GM12864 (cell line): Measurements from ENCODE around the gene MFNG.

Experiments used
- DNase-seq: peaks from one replicate; pipeline ENCODE4 v3.0.0-alpha.2; 2011; ENCODE audit warnings: low read depth
- H3K4me3 ChIP-seq: 2 replicates; pipeline ENCODE4 v1.5.1; 2011; ENCODE audit warnings: mild to moderate bottlenecking, low read depth, low read length, control low read depth
- TF ChIP-seq, protein P1 (sequence below): IDR thresholded peaks from 2 replicates; pipeline ENCODE4 v1.5.1; 2011; ENCODE audit warnings: low read depth, mild to moderate bottlenecking, moderate library complexity, low read length, control low read depth, inconsistent platforms; ENCODE audit errors: missing control alignments

The MFNG gene

DNA sequence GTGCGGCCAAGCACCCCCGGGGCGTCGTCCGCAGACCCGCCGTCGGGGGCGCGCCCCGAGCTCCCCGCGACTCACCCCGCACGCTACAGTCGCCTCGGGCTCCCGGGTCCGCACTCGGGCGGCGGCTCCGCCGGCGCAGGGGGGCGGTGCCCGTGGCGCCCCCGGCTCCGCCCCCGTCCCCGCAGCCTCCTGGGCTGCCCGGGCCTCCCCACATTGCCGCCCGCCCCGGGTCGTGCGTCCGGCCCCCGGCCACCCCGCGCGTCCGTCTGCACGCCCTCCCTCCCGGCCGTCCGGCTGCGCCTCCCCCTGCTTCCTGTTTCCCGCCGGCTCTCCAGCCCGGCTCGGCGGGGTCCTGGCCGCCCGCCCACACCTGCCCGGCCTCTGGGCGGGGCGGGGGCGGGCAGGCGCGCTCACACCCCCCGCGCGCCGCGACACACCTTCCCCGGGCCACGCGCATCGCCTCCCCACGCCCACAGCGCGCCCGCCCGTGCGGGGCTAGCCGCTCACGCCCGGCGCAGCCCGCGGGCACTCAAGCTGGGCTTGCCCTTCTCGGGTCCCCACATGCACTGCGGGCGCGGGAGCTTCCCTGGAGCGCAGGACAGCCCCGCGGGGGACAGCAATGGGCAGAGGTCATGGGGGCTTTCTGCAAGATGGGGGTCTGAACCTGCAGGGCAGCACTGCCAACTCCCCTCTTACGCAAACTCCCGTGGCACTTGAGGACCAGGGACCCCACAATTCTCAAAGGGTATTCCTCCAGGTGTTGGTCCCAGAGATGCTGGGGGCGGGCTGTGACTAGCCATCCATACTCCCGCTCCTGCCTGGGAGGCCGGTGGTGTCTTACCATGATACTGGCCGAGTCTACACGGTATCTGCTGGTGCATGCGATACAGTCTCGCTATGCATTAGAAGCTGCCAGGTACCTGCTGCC, 33.3 kb upstream of the MFNG start, which contains the start of gene CARD10:
Gene CARD10, minus strand, starts transcription at position 148 of the 928 bp plus-strand sequence. CDS start 215 bp downstream, outside the sequence.
- no peak within 1 kb of the TSS for H3K4me3 ChIP-seq
- DNase-seq = no peak

DNA sequence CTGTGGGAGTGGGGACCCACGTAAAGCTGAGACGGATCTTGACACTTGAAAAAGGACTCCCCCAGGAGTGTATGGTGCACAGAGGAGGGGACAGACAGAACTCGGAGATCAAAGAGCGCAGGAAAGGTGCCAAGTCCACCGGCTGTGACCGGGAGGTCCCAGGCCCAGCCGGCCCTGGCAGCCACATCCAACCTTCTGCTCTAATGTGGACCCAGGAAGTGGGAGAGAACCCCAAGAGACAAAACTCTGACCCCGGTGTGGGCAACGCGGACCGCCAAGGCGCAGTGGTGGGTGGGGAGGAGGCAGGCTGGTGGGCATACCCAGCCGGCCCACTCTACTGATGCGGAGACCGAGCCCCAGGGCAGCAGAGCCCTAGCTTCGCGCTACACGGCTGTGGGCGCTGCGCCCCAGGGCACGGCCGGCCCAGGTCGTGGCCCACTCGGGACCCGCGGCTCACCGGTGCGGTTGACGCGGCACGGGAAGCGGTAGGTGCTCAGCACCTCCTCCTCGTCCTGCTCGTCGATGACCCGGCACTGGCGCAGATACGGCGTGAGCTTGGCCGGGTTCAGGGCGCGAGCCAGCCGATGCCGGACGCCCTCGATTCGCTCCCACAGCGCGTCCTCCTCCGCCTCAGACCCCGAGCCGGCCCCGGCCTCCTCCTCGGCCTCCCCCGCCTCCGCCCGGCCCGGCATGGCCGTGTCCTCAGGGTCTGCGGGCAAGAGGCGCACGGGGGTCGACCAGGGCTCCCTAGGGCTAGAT, 32.5 kb upstream of the MFNG start:
- DNase-seq = no peak
- H3K4me3 ChIP-seq = no peak overlapping the region
- TF ChIP-seq, protein P1, sequence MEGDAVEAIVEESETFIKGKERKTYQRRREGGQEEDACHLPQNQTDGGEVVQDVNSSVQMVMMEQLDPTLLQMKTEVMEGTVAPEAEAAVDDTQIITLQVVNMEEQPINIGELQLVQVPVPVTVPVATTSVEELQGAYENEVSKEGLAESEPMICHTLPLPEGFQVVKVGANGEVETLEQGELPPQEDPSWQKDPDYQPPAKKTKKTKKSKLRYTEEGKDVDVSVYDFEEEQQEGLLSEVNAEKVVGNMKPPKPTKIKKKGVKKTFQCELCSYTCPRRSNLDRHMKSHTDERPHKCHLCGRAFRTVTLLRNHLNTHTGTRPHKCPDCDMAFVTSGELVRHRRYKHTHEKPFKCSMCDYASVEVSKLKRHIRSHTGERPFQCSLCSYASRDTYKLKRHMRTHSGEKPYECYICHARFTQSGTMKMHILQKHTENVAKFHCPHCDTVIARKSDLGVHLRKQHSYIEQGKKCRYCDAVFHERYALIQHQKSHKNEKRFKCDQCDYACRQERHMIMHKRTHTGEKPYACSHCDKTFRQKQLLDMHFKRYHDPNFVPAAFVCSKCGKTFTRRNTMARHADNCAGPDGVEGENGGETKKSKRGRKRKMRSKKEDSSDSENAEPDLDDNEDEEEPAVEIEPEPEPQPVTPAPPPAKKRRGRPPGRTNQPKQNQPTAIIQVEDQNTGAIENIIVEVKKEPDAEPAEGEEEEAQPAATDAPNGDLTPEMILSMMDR = no peak

More for the DNA sequence above, 33.3 kb upstream of the MFNG start, which contains the start of gene CARD10:
- TF ChIP-seq, protein P1 = no peak

DNA sequence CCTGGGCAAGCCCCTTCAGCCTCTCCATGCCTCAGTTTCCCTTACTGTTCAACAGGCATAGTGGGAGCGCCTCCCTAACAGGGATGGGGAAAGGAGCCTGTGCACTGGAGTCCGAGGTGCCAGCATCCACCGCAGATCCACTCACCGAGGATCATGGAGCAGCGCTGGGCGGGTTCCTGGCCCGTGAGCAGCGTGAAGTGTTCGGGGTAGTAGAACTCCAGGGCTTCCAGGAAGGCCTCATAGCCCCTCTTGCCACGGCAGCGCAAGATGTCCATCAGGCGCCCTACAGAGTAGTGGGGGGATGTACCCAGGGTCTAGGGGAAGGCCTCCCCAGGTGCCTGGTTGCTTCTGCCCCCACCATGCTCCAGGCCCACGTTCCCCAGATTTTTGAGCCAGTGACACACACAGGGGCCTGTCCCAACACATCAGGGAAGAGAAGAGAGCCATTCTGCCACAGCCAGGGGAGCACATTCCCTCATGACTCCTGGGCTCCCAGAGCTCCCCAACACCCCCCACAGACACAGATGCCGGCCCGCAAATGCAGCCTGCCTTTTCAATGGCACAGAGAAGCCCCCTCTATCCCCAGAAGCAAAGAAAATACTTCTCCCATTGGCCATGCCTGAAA, 31.8 kb upstream of the MFNG start:
- no peak for DNase-seq

DNA sequence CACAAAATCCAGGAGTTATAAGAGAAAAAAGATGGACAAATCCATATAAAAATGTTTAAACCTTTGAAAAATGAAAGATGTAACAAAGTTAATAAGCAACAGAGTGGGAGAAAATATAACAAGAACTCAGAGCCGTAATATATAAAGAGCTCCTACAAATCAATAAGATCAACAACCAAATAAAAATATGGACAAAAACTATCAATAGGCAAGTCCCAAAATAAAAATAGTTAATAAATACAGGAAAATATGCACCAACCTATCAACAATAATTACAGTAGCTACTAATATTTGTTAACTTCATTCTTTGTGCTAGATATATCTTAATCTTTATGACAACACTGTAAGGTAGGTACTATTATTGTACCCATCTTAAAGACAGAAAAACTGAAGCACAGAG, 30.3 kb upstream of the MFNG start:
- no peak for DNase-seq
- TF ChIP-seq, protein P1 = no peak
- no peak overlapping the region for H3K4me3 ChIP-seq

More for the DNA sequence above, 31.8 kb upstream of the MFNG start:
- TF ChIP-seq, protein P1 = no peak
- no peak overlapping the region for H3K4me3 ChIP-seq

DNA sequence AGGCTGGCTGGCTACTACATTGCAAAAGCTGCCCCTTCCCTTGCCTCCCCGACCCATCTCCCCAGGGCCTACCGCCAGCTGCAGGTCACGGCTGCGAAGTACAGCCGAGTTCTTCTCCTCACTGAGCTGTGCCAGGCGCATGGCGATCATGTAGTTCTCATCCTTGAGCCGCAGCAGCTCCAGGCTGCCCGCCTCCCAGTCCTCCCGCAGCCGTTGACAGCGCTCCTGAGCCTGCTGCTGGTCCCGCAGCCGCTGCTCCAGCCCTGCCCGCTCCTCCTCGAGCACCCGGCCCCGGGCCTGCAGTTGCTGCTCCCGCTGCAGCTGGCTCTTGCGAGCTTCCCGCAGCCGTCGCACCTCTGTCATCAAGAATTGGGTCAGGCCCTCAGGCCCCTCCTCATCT, 29.7 kb upstream of the MFNG start:
- no peak for DNase-seq
- H3K4me3 ChIP-seq = no peak overlapping the region
- TF ChIP-seq, protein P1 = no peak

DNA sequence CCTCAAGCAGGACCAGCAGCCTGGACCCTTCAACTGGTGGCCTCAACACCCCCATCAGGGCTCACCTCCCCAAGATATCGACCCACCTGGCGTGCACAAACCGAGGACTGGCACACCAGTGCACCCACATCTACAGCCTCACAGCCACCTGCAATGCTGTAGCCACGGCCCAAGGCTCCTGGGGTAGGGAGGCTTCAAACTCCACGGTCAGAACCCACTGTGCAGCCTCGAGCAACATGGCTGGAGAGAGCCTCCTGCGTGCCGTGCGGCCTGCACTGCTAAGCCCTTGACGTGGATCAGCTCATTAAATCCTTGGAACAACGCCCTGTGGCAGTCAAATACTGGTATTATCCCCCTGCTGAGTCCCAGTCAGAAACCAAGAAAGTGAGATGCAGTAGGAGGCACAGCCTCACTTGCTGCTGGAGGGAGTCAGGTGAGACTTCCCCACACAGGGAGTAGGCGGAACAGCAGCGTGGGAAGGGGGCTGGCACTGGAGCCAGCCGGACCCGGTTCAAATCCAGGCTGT, 28.4 kb upstream of the MFNG start:
- DNase-seq = no peak
- TF ChIP-seq, protein P1 = no peak
- no peak overlapping the region for H3K4me3 ChIP-seq
